NCI-H2029 (cell line): ENCODE measurements around the gene MET.
A peak's percentile ranks its signal among the peaks of the same experiment; 100 is the strongest.
"Not testable (repeated sequence)": the region's sequence is repeated elsewhere in the genome, so short reads cannot be mapped to it uniquely, and the experiment has no call there.

ENCODE experiments used
- DNase-seq: peaks from one replicate; lab custom pipeline; 2025; lab: John Stamatoyannopoulos, UW

Gene MET

GRCh38 chr7:116671681-116672595 is at the start of gene MET:
Gene MET (plus strand): TSS chr7:116672196. CDS start chr7:116699085, 26,889 bp downstream.
- peak; percentile 22 for DNase-seq

DNA sequence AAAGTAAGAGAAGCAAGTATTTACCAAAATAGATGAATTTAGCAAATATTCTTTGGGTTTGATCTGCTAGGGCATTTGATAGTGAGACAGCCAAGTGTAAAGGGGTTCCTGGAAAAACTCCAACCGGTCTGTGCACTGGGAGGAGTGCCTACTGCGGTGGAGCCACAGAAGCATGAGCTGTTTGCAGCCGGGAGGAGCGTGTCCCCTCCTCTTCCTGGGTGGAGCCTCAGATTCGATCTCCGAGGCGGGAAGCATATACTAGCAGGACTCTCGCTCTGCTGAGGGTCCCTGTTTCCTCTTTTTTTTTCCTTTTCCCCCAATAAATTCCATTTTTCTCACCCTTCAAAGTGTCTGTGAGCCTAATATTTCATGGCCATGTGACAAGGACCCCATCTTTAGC is 45.1 kb upstream of the MET start:
- no peak for DNase-seq

DNA sequence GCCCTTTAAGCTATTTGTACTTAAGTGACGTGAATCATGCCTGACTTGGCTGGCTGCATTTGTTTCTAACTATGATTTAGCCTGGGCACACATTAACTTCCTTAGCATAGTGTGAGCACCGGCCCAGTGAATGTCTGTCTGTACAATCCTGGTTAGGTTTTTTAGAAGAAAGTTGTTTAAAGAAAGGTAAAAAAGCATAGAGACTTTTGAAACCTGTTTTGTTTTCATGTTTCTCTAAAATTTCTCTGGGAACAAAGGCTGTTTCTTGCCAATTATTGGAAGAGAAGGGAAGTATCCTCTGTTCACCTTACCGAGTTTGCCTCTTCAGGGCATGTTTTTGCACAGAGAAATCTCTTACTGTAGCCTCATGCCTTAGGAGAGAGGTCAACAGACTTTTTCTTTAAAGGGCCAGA is 42.9 kb upstream of the MET start:
- DNase-seq: no peak

GRCh38 chr7:116630357-116630756 is 41.6 kb upstream of the MET start:
- no peak for DNase-seq

DNA sequence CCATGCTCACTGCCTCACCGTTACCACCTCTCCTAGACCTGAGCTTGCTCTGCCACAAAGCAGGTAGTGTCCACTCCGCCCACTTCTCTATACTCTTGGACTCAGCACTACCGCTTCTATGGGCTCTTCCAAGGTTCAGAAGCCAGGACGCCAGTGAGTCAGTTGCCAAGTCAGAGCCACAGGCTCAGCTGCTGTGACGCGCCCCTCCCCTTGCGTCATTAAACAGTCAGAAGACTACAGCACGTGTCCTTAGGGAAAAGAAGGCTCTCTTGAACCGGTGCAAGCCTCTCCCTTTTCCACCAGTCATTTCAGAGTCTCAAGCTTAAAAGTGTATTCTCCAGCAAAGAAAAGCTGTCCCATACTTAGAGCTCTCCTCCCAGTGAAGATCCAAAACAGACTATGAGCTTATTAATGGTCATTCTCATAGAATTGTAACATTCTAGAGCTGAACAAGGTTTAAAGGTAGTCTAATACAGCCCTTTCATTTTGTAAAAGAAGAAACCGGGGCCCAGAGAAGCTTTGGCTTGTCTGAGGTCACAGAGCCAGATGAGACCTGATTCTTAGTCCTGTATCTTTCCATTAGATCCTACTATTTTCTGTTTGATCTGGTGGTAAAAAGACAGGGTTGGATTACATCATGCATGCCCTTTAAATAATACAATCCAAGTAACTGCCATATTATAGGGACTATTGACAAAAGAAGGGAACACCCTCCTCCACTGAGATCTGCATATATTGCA is 40.9 kb upstream of the MET start:
- DNase-seq: peak; percentile 47

GRCh38 chr7:116631676-116632075 is 40.3 kb upstream of the MET start:
- DNase-seq: no peak

- no peak for DNase-seq
Observed at GRCh38 chr7:116632384-116632783, 39.6 kb upstream of the MET start.

- no peak for DNase-seq
Observed at GRCh38 chr7:116633131-116633988, 38.6 kb upstream of the MET start.

- DNase-seq: no peak
Observed at GRCh38 chr7:116636997-116637396, 35.0 kb upstream of the MET start.

GRCh38 chr7:116638592-116638991 is 33.4 kb upstream of the MET start:
- not testable (repeated sequence) for DNase-seq

- DNase-seq: no peak
Observed at GRCh38 chr7:116641551-116642153, 30.3 kb upstream of the MET start.

DNA sequence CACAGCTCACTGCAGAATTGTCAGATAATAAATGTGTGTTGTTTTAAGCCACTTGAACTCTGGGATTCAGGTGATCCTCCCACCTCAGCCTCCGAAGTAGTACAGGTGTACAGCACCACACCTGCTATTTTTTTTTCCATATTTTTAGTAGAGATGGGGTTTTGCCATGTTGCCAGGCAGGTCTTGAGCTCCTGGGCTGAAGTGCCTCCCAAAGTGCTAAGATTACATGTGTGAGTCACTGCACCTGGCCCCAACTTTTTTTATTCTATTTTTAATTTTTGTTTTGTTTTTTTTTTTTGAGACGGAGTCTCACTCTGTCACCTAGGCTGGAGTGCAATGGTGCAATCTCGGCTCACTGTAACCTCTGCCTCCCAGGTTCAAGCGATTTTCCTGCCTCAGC is 28.8 kb upstream of the MET start:
- not testable (repeated sequence) for DNase-seq

- no peak for DNase-seq
Observed at GRCh38 chr7:116644628-116645027, 27.4 kb upstream of the MET start.

GRCh38 chr7:116647290-116647689 is 24.7 kb upstream of the MET start:
- DNase-seq: no peak

GRCh38 chr7:116647861-116648260 is 24.1 kb upstream of the MET start:
- no peak for DNase-seq

DNA sequence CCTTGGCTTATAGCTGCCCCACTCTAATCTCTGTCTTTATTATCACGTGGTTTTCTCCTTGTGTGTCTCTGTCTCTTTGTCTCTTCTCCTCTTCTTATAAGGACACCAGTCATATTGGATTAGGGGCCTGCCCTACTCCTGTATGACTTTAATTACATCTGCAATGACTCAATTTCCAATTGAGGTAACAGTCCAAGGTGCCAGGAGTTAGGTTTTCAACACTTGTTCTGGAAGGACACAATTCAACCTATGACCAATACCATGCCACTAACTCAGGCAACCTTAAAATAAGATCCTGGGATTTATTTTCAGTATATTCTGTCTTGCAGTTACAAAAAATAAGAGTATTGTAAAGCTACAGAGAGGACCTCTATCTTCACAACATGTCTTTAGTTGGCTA is 21.6 kb upstream of the MET start:
- no peak for DNase-seq

DNA sequence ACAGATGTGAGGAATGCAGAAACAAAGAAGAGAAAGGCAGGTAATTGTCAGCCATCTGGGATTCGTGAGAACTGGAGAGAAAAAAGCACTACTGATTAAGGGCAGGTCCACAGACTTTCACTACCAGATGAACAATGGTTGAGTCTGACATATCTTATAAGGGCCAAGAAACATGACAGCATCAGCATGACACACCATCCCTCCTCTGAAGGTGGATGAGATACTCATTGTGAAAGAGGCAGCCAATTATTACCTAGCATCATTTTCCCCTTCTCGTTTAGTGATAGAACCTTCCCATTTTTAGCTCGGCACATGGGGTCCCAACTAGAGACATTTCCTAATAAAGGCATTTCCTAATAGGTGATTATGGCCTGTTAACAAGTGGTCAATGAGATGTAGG is 19.2 kb upstream of the MET start:
- DNase-seq: no peak

DNA sequence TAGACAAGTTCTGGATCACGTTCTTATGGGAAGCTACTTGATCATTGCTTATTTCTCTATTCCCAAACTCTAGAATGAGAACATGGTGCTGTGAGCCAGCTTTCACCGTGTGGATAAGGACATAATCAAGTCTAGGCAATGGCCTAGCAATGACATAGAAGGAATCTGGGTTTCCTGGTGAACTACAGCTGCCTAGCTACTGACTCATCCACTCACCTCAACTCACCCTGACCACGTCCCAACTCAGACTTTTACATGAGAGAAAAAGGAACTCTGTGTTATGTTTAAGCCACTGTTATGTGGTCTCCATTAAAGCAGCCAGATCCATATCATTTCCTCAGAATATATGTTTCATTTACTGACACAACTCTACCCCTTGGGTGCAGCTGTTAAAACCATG is 18.8 kb upstream of the MET start:
- DNase-seq: no peak

DNA sequence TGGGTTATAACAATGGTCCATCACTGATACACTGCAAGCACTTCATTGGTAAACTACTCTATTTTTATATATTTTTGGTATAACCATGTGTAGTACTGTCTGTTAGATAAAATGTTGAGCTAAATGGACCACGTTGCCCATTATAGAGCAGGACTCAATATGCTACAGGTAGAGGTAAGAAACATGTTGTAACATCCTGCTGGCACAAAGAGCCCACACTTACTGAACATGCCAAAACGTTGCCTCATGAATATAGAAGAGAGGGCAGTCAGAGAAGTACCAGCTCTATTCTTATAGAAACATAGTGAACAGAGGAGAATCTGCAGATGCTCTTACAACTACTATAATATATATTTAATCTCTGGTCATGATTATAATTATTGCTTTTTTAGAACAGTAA is 18.4 kb upstream of the MET start:
- no peak for DNase-seq

GRCh38 chr7:116659248-116659647 is 12.7 kb upstream of the MET start:
- DNase-seq: not testable (repeated sequence)

DNA sequence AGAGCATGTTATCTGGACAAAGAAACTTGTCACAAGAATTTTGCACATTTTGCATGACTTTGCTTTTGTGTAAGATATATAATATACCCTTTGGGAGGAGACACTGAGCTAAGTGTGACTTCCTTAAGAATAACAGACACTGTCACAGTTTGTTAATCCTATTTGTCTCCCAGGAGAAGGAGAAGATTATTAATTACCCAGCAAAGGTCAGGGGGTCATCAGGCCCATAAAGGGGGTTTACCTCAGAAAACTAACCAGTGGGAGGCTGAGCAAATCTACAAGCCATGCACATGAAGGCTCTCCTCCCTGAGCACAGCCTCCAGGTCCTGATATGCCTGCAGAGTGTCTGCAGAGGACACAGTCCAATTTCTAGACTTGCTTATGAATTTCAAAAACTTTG is 10.1 kb upstream of the MET start:
- no peak for DNase-seq

GRCh38 chr7:116663744-116664143 is 8.3 kb upstream of the MET start:
- DNase-seq: no peak
